22Rv1 (cell line): Measurements from ENCODE around the gene ME3.

Experiments
- H3K27ac ChIP-seq: fragments of 450-650 bp; 2 replicates; pipeline ENCODE4 v1.5.1; 2017
- CTCF ChIP-seq: fragments of 450-650 bp; IDR thresholded peaks from 2 replicates; pipeline ENCODE4 v1.5.1; 2017; ENCODE audit warnings: mild to moderate bottlenecking
- ZFX ChIP-seq: fragments of 450-650 bp; IDR thresholded peaks from 2 replicates; pipeline ENCODE4 v1.6.1; 2017; ENCODE audit warnings: antibody characterized with exemption, borderline replicate concordance

Gene ME3

GRCh38 chr11:86486261-86487030, 186.0 kb downstream of the ME3 start:
- H3K27ac ChIP-seq = no peak overlapping the region
- TF ChIP-seq CTCF (no peak), ZFX (no peak)

GRCh38 chr11:86484795-86485166, 187.6 kb downstream of the ME3 start:
- no peak overlapping the region for H3K27ac ChIP-seq
- no peak for TF ChIP-seq CTCF
- TF ChIP-seq ZFX = no peak

- H3K27ac ChIP-seq = no peak overlapping the region
Measured at GRCh38 chr11:86483940-86484794, 188.2 kb downstream of the ME3 start.

GRCh38 chr11:86483610-86483939, 188.8 kb downstream of the ME3 start:
- no peak overlapping the region for H3K27ac ChIP-seq
- no peak for TF ChIP-seq ZFX

More at GRCh38 chr11:86483940-86484794, 188.2 kb downstream of the ME3 start:
- TF ChIP-seq CTCF (no peak), ZFX (no peak)

GRCh38 chr11:86482692-86483091, 189.7 kb downstream of the ME3 start:
- H3K27ac ChIP-seq = no peak overlapping the region
- TF ChIP-seq ZFX (no peak), CTCF (no peak)

- no peak overlapping the region for H3K27ac ChIP-seq
- TF ChIP-seq CTCF = no peak
Measured at GRCh38 chr11:86481399-86481798, 191.0 kb downstream of the ME3 start.

- no peak overlapping the region for H3K27ac ChIP-seq
- TF ChIP-seq ZFX (no peak), CTCF (no peak)
Measured at GRCh38 chr11:86478348-86478747, 194.1 kb downstream of the ME3 start.
